Adrenal gland (tissue), 5 donors: ENCODE results near the gene AQP10.

ENCODE experiments used
- POLR2A ChIP-seq, 2 donors: fragments of 450-650 bp; IDR thresholded peaks; one replicate each; pipeline ENCODE4 v1.6.1; 2017; ENCODE audit warnings: antibody characterized with exemption in 2 of 2, mild to moderate bottlenecking in 2 of 2, moderate library complexity in 1 of 2
- TF ChIP-seq, protein P1 (sequence below), 6 experiments: fragments of 450-650 bp in 4 of 6; fragments of 200-600 bp in 2 of 6; sonication (generic) in 1 of 6; IDR thresholded peaks; 1 replicate in 5 of 6; 2 replicates in 1 of 6; pipeline versions ENCODE4 v1.5.1 to v1.8.0; 2016 to 2021; ENCODE audit warnings: antibody characterized with exemption in 6 of 6, mild to moderate bottlenecking in 2 of 6, moderate library complexity in 1 of 6
- donor health status: DM: no; HTN: no; CAD: no.

DNA sequence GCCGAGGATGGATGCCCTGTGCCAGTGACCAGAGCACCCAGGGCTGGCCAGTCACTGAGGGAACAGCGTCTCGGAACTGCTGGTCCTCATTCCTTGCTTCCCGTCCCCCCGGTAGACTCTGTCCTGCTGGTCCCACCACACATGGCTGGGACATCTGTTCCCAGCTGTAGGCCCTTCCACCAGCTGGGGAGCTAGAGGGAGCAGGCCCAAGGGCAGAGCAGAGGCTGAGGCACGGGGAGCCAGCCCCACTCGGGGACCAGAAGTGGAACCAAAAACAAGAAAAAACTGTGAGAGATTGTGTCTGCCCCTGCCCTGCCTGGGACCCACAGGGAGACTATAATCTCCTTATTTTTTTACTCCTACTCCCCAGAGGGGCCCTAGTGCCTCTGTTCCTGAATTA, 28.2 kb downstream of the AQP10 start:
- TF ChIP-seq, protein P1, sequence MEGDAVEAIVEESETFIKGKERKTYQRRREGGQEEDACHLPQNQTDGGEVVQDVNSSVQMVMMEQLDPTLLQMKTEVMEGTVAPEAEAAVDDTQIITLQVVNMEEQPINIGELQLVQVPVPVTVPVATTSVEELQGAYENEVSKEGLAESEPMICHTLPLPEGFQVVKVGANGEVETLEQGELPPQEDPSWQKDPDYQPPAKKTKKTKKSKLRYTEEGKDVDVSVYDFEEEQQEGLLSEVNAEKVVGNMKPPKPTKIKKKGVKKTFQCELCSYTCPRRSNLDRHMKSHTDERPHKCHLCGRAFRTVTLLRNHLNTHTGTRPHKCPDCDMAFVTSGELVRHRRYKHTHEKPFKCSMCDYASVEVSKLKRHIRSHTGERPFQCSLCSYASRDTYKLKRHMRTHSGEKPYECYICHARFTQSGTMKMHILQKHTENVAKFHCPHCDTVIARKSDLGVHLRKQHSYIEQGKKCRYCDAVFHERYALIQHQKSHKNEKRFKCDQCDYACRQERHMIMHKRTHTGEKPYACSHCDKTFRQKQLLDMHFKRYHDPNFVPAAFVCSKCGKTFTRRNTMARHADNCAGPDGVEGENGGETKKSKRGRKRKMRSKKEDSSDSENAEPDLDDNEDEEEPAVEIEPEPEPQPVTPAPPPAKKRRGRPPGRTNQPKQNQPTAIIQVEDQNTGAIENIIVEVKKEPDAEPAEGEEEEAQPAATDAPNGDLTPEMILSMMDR (IDR thresholded peaks at IDR 0.05) = no peak
- no peak for TF ChIP-seq POLR2A (IDR thresholded peaks at IDR 0.05)
